ENCODE data around the gene SUMO3. TPM values are rescaled to one million over a fixed set of nuclear protein-coding genes. Genes with fewer than 3 reads are reported as not detected.

The SUMO3 gene
- total and polyA plus RNA-seq, 2 of the 8 experiments (the other 6 are each of a cell fraction or from before 2014, with no cell fraction given) = 96.8 to 101 TPM

- no peak for TF ChIP-seq CHD7 (IDR thresholded peaks at IDR 0.05; ENCODE audit: insufficient replicate concordance, low read length)
- no peak for TF ChIP-seq NRF1 (IDR thresholded peaks at IDR 0.05; ENCODE audit: low read depth, low read length)
- TF ChIP-seq FOSL1 (IDR thresholded peaks at IDR 0.05; ENCODE audit: insufficient read depth, low read depth, low read length) = no peak
- no peak for TF ChIP-seq SIN3A (conservative IDR thresholded peaks at IDR 0.05 in 1 of 2, IDR thresholded peaks at IDR 0.05 in 1 of 2; ENCODE audit: low read depth in 1 of 2, low read length in 2 of 2)
- TF ChIP-seq MAFK (IDR thresholded peaks at IDR 0.05; ENCODE audit: low read depth, low read length) = no peak
- TF ChIP-seq ASH2L (IDR thresholded peaks at IDR 0.05; ENCODE audit: low read length) = no peak
- TF ChIP-seq RNF2 (IDR thresholded peaks at IDR 0.05; ENCODE audit: borderline replicate concordance, low read depth, low read length, missing control alignments, poor library complexity, severe bottlenecking) = no peak
- TF ChIP-seq SIRT6 (IDR thresholded peaks at IDR 0.05; ENCODE audit: low read length) = no peak
These were observed 22.9 kb upstream of the SUMO3 start (continued) for GRCh38 chr21:44840771-44841170.
